ENCODE measurements around the gene ARPC3. TPM values are rescaled to one million over a fixed set of nuclear protein-coding genes. Genes with fewer than 3 reads are reported as not detected.
"Not testable (repeated sequence)": the region's sequence is repeated elsewhere in the genome, so short reads cannot be mapped to it uniquely, and the experiment has no call there.

ARPC3 gene
- total RNA-seq, 1 donor from 2014 or later = 84.5 TPM

- Histone ChIP-seq H3K36me3 (no peaks in the 10 kb centered on the region), H3K27me3 (ENCODE audit: low read depth) (no peaks in the 10 kb centered on the region), H3K9me3 (replicated peaks) (no peaks in the 10 kb centered on the region), H3K4me1 (no peaks in the 10 kb centered on the region), H3K27ac (replicated peaks) (no peak overlapping the region), H3K4me3 (no peak overlapping the region)
- intact Hi-C loops (cut with micrococcal nuclease) = no loop called here
- no peak for DNase-seq
- no peak for TF ChIP-seq CTCF (IDR thresholded peaks at IDR 0.05; ENCODE audit: borderline replicate concordance)
Measured at GRCh38 chr12:110424237-110424636, 25.9 kb downstream of the ARPC3 start.

- intact Hi-C loops (cut with micrococcal nuclease) = no loop called here
Measured at GRCh38 chr12:110421701-110422100, 28.4 kb downstream of the ARPC3 start.

GRCh38 chr12:110421159-110421661, 28.9 kb downstream of the ARPC3 start:
- no peak for TF ChIP-seq CTCF (IDR thresholded peaks at IDR 0.05; ENCODE audit: borderline replicate concordance)
- H3K4me3 ChIP-seq = no peak overlapping the region
- no peaks in the 10 kb centered on the region for H3K27me3 ChIP-seq (ENCODE audit: low read depth)
- intact Hi-C loops (cut with micrococcal nuclease) = no loop called here
- no peaks in the 10 kb centered on the region for H3K4me1 ChIP-seq
- H3K9me3 ChIP-seq (replicated peaks) = no peaks in the 10 kb centered on the region
- H3K36me3 ChIP-seq = no peaks in the 10 kb centered on the region
- no peak overlapping the region for H3K27ac ChIP-seq (replicated peaks)
- DNase-seq = no peak

More at GRCh38 chr12:110421701-110422100, 28.4 kb downstream of the ARPC3 start:
- Histone ChIP-seq H3K36me3 (no peaks in the 10 kb centered on the region), H3K4me3 (no peak overlapping the region), H3K4me1 (no peaks in the 10 kb centered on the region), H3K27ac (replicated peaks) (no peak overlapping the region), H3K27me3 (ENCODE audit: low read depth) (no peaks in the 10 kb centered on the region), H3K9me3 (replicated peaks) (no peaks in the 10 kb centered on the region)
- TF ChIP-seq CTCF (IDR thresholded peaks at IDR 0.05; ENCODE audit: borderline replicate concordance) = no peak
- no peak for DNase-seq

- H3K9me3 ChIP-seq (replicated peaks); H3K27me3 ChIP-seq (ENCODE audit: low read depth); intact Hi-C loops (cut with micrococcal nuclease); H3K36me3 ChIP-seq; H3K4me1 ChIP-seq; H3K4me3 ChIP-seq; DNase-seq; H3K27ac ChIP-seq (replicated peaks): not testable (repeated sequence)
Measured at GRCh38 chr12:110420644-110421043, 29.5 kb downstream of the ARPC3 start.

- H3K4me1 ChIP-seq; H3K9me3 ChIP-seq (replicated peaks); DNase-seq; H3K4me3 ChIP-seq; intact Hi-C loops (cut with micrococcal nuclease); H3K36me3 ChIP-seq; H3K27ac ChIP-seq (replicated peaks); H3K27me3 ChIP-seq (ENCODE audit: low read depth): not testable (repeated sequence)
Measured at GRCh38 chr12:110417113-110417512, 33.0 kb downstream of the ARPC3 start.

GRCh38 chr12:110410086-110410485, 40.1 kb downstream of the ARPC3 start:
- H3K4me3 ChIP-seq; H3K9me3 ChIP-seq (replicated peaks); intact Hi-C loops (cut with micrococcal nuclease); H3K36me3 ChIP-seq; DNase-seq; H3K27ac ChIP-seq (replicated peaks); H3K4me1 ChIP-seq: not testable (repeated sequence)
- peaks cover 11% of the 10 kb centered on the region for H3K27me3 ChIP-seq (ENCODE audit: low read depth)

- peaks cover 14% of the 10 kb centered on the region for H3K36me3 ChIP-seq
- intact Hi-C loops (cut with micrococcal nuclease); H3K4me3 ChIP-seq; DNase-seq; H3K9me3 ChIP-seq (replicated peaks); H3K27ac ChIP-seq (replicated peaks): not testable (repeated sequence)
- peaks cover 30% of the 10 kb centered on the region for H3K4me1 ChIP-seq
- peaks cover 11% of the 10 kb centered on the region for H3K27me3 ChIP-seq (ENCODE audit: low read depth)
Measured at GRCh38 chr12:110405126-110405662, 44.9 kb downstream of the ARPC3 start.
